IPS-NIHi7 (cell line): ENCODE results near the gene ERBB4.

ENCODE experiments used
- DNase-seq: peaks from one replicate; pipeline ENCODE4 v3.0.0; 2012; ENCODE audit warnings: mixed read lengths; ENCODE audit errors: extremely low spot score

Gene ERBB4

DNA sequence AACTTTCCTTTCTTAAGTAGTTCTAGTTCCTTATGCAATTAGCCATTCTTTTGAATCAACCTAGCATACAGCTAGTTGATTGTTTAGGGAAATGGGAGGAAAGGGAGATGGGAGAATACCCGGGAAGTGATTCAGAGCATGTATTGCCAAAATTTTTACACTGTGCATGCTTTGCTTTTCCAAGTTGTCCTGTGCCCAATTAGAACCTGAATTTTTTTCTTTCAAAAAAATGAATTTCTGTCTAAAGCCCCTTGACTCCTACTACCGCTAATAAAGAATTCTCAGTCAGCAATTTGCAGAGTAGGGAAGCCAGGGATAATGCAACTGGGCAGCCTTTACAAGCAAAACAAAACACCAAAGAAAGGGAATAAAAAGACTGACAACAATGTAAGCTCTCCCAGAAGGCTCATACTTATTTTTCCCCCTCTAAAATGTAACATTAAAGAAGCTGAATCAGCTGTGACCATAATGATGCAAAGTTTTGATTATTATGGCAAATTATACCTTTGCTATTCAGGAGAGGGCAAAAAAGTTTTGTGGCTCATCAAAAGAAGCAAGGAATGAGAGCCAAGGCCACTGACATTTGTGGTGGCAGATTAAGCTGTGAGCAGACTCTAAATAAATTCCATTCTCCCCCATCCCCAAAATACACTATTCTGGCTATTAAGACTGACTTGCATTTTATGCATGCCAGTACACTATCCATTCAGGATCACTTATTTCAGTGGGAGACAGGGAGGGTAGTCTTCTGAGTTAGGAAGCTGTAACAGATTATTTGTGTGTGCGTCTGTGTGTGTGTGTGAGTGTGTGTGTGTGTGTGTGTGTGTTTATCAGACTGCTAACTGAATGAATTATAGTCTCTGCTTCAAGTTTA lies 174.3 kb downstream of the ERBB4 start:
- no peak for DNase-seq

DNA sequence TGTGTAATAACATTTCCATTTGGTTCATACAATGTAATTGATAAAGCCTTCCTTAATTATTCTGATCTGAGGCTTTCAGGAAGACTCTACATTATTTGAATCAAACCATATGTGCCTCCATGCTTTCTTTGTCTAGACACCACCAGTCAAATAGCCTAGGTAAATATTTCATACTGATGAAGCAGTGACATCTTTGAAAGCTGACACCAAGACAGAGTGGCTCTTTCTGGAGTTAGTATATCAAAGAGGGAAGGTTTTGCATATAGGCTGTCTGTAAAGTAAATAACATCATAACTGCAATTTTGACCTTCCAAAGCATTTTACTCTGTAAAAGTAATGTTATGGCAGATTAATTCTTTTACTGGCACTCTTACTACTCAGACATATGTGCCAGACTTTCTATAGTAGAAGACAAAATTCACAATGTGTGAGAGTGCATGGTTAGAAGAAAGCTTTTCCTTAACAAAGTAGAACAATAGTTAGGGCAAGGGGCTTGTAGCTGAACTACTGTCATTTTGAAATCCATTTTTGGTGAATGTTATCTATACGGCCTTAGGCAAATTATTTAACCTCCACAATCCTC lies 177.3 kb downstream of the ERBB4 start:
- no peak for DNase-seq

- no peak for DNase-seq
Observed at GRCh38 chr2:212360068-212360460, 178.5 kb downstream of the ERBB4 start.

DNA sequence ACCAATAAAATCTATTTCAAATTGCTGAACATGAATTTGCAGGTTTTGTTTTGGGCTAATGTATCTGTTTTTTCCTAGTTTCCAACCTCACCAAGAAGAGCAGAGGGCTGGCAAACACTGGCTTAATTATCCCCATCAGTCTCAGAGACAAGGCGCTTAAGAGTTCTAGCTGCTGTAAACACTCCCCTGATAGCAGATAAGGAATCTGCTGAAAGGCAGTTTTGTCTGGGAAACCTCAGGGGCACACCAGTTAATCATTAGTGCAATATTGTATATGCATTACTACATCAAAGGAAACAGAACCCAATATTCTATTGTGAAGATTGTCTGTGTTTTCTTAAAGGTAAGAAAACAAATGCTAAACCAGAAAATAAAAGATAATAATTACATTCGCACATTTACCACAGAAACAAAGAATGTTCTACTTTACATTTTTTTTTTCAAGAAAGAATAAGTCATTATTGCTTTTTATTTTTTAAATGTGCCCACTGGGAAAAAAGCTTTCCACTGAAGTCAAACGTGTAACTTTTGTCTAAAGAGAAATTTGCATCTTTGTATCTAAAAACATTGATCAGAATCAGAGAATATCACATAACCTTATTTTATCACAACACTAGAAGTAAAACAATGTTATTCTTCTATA lies 179.1 kb downstream of the ERBB4 start:
- no peak for DNase-seq

DNA sequence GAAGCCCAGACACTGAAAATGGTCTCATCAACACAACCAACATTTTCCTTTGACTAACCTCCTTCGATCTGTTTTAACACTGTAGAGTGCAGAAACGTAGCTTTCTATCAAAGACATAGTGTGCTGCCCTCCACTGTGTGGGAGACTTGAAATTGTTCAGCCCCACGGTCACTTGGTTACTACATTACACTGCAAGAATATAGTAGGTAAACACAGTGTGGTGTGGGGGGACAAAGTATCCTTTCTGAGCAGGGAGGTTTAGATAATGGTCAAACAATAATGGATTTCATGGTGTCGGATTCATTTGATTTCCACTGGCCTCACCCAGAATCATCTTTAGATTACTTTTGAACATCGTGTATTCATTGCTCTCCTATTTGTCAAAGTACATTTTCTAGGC lies 181.0 kb downstream of the ERBB4 start:
- DNase-seq, result no peak

- DNase-seq, result no peak
Observed at GRCh38 chr2:212354382-212354781, 184.2 kb downstream of the ERBB4 start.

DNA sequence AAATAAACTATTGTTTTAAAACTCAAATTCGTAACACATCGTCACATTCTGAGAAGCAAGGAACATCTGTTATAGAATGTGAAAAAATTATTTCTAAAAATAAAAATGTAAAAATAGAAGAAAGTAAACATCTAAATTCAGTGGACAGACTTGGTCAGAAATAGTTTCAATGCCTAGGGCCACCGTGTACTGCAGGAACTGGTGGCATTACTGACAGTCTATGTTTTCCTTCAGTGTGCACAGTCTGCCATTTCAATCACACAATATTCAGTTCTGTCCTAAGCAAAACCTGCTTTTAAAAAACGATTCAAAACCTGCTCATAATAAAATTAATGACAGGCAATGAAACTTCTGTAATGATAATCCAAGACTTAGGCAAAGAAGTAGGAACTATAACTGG lies 190.1 kb downstream of the ERBB4 start:
- no peak for DNase-seq

- DNase-seq, result no peak
Observed at GRCh38 chr2:212346865-212347264, 191.7 kb downstream of the ERBB4 start.

DNA sequence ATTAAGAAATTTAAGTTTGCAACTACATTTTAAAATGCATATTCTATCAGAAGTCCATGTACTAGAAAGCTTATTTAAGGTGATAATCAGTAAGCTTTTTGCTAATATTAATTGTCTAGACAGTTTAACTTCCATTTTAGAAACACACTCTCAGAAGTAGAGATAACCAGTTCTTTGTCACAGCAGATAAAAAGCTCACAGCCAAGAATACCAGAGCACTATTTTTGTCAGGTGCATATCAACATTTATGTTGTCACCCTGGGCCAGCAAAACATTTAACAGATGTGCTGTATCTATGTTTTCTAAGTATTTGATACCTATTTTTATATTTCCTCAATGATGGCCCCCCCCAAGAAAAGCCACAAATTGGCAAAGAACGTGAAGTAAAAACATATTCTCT lies 192.6 kb downstream of the ERBB4 start:
- DNase-seq, result no peak

- DNase-seq, result no peak
Observed at GRCh38 chr2:212344131-212344530, 194.5 kb downstream of the ERBB4 start.

DNA sequence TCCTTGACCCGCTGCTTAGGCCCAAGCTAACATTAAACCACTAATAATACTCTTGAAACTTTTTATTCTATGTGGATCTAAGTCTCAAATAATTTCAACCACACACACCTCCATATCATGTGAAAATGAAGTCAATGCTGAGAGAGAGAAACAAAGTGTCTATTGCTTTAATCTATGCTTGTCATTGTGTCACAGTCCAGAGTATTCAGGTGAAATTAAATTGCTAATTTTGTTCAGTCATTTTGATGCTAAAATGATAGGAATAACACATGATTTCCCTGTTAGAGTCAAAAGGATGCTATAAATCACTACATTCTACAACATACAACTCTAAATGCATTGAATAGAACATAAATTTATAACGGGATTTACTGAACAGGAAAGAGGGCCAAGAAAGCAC lies 195.4 kb downstream of the ERBB4 start:
- no peak for DNase-seq

DNA sequence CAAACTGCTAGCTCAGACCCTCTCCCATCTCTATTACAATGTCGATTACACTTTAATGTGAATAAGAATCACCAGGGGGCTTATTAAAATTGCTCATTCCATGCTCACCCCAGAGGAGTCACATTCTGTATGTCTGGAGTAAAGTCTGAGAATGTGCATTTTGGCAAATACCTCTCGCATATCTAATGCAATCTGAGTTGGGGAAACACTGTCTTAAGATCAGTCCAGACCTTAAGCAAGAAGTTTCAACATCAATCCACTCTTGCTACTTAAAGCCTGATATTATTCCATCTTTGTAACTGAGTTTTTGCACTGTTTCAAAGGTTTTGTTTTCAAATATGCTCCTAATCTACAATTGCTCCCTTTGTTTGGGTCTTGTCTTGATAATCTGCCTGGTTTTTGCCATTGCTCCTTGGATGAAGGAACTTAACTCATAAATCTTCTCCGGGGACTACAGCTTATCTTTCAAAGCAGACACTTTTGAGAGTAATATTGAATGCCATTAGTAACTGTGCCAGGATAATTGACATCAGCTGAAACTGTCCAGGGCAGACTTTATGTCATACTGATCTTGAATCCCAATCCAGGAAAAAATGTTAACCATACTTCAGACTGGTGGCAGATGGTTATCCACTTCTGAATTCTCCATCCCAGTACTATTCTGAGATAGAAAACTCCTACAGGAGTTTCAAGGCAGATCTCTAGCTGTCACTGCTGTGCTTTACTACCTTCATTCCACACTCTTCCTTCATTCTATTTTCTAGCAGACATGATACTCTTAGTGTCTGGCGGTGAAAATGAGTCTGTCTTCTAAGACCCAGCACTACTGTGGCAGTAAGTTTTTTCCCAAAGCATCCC lies 200.9 kb downstream of the ERBB4 start:
- no peak for DNase-seq

GRCh38 chr2:212337036-212337435 lies 201.6 kb downstream of the ERBB4 start:
- DNase-seq, result no peak

DNA sequence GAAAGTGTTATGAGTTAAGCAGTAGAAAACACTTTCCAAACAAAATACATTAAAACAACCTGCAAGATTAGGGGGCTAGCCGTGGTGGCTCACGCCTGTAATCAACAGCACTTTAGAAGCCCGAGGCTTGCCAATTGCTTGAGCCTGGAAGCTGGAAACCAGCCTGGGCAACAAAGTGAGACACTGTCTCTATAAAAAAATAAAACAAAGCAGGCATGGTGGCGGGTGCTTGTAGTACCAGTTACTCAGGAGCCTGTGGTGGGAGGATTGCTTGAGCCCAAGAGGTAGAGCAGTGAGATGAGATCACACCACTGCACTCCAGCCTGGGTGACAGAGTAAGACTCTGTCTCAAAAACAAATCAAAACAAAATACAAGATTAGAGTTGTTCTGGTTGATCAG lies 208.3 kb downstream of the ERBB4 start:
- DNase-seq, result no peak

- DNase-seq, result no peak
Observed at GRCh38 chr2:212328712-212329496, 209.7 kb downstream of the ERBB4 start.

- DNase-seq, result no peak
Observed at GRCh38 chr2:212328136-212328535, 210.5 kb downstream of the ERBB4 start.

GRCh38 chr2:212327171-212327809 lies 211.3 kb downstream of the ERBB4 start:
- no peak for DNase-seq

DNA sequence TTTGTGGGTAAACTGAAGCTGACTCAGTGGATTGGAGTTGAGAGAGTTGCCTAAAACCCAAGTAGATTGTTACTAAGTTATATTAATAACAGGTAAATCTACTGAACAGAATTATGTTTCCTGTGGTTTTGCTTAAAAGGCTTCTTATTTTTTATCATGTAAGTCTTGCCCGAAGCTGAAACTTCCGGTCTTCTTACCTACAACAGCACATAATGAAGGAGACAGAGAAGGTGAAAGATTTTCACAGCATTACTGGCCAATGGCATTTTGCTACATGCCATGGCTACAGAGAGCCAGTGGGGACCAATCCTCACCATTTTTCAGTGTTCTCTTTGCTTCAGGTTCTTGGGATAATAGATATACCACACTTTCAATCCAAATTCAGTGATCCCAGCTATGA lies 220.0 kb downstream of the ERBB4 start:
- DNase-seq, result no peak

GRCh38 chr2:212314680-212315079 lies 223.9 kb downstream of the ERBB4 start:
- no peak for DNase-seq

DNA sequence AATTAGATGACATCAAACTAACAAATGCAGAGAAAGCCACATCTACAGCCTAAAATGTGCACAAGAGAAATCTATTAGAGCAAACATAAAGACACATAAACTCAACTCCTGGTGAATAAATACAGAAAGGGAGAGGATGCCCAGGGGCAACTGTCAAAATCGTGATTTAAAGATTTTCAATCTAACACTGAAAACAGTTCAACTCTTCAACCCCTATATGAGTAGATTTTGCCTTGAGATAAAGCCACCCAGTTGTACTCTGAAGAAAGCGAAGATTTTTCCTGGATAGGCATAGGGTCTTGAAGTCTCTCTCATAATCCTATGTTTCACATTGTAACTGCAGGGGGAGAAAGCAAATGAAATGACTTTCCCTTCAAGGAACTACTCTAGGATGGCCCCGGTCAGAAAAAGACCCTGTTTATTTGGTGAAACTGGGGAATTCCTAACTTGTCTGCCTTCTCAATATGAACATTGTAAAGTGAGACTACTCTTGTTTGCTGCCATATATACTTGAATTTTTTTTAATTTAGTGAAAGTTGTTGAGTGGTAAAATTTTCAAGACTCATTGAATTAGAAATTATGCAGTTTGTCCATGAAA lies 226.7 kb downstream of the ERBB4 start:
- DNase-seq, result no peak
